GM18858 (cell line): ENCODE results near the gene CALML5.

Experiments
- ATAC-seq: cut with Tn5 transposase; IDR thresholded peaks from one replicate; pipeline ENCODE4 v1.9.1; 2021; ENCODE audit not compliant: unreplicated experiment

Gene CALML5

GRCh38 chr10:5467207-5467535 is 32.2 kb downstream of the CALML5 start:
- ATAC-seq, result no peak

GRCh38 chr10:5466451-5467206 is 32.7 kb downstream of the CALML5 start:
- ATAC-seq, result no peak

GRCh38 chr10:5465976-5466450 is 33.4 kb downstream of the CALML5 start:
- ATAC-seq, result no peak

- ATAC-seq, result no peak
These were observed 34.8 kb downstream of the CALML5 start for GRCh38 chr10:5464546-5464945.

GRCh38 chr10:5462841-5463293 is 36.5 kb downstream of the CALML5 start:
- ATAC-seq, result no peak

DNA sequence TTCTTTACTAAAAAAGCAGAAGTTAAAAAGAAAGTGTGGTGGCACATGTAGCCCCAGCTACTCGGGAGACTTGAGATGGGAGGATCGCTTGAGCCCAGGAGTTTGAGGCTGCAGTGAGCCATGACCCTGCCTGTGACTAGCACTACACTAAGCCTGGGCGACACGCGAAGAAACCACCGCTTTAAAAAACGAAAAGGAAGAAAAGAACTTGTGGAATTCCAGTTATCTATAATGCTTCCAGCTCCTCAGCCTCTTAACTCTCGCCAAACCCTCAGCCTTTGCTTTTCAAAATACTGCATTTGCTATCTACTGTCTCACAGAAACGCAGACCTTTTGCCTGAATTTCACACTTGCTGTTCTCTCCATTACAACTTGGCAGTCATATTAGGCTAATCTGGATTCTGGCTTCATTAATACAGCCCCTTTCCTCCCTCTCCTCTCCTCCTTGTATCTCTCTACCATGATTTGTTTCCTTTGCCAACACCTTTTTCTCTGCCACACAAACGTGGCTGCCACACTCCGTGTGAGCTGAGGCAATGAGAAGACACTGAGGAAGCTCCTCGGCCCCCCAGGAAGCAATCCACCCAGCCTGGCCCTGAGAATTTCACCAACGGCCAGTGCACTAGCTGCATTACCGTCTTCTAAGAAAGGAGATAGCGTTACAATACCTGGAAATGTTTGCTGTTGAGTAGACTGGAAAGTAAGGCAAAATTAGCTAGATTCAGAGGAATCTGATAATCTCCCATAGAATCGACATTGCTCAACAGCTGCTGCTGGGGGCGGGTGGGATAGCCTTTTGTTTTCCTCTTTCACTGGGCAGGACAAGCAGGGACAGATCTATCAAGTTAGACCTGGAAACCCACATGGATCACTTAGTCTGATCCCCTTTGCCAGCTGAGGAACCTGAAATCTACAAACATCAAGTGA is 37.2 kb downstream of the CALML5 start:
- ATAC-seq, result no peak

- ATAC-seq, result no peak
These were observed 38.2 kb downstream of the CALML5 start for GRCh38 chr10:5461203-5461588.

DNA sequence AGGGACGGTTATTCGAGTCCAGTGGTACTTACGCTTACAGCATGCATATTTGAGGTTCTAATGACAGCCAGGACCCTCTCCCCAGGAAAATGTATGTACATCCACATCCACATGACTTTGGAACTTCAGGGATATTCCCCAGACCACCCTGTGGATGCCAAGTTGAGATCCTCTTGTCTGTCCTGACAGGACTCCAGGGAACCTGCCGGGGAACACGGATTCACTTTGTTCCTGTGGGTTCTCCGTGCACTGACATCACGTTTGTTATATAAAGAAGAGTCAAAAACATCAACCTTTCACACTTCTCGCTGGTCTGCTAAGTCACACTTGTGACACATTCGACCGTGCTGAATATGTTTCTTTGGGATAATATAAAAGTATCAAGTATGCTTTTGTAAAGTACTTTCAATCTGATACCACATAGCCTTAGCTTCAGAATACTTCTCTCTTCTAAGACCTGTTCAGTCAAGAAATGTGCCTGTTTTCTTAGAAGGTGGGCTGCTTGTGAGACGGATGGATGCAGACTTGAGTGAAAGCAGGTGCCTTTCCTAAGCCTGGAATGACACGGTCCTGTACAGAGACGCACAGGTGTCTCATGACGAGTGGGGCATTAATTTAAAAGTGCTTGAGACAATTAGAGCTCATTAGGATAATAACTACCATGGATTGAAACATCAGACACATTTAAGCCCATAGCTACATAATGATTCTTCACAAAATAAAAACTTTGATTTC is 38.7 kb downstream of the CALML5 start:
- no peak for ATAC-seq

DNA sequence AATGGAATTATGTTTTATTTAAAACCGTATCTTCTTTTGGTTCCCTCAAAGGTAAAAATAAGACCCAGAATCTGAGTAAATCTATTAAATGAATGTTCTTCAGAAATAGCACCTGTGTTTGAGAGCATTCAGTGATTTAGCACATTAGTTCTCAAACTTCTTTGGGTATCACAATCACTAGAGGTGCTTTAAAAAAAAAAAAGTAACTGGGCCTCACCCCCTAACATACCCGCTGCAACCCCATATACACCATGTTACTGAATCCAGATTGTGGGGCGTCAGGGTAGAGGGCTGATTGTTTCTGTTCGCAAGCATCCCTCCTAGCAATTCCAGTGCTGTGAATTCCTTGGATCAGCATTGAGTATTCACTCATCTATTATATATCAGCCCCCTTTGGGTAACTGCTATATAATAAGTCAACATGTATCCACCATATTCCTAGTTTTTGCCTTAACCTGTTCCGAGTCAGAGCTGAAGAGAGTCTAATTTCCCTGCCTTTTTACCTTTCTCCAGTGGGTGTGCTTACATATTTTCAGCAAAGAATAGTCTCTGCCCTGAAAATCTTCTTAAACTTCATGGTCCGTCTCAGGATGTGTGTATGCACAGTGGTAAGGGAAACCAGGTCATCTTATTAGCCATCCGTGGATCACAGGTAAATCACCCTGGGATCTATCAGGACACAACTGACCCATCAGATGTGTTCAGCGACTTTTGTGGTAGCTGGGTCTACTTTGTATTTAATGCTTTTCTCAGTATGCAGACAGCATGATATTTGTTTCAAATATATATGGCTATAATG is 40.2 kb downstream of the CALML5 start:
- ATAC-seq, result no peak

- no peak for ATAC-seq
These were observed 40.9 kb downstream of the CALML5 start for GRCh38 chr10:5458425-5458824.

- no peak for ATAC-seq
These were observed 41.6 kb downstream of the CALML5 start for GRCh38 chr10:5457741-5458140.

GRCh38 chr10:5456563-5456962 is 42.8 kb downstream of the CALML5 start:
- ATAC-seq, result no peak

DNA sequence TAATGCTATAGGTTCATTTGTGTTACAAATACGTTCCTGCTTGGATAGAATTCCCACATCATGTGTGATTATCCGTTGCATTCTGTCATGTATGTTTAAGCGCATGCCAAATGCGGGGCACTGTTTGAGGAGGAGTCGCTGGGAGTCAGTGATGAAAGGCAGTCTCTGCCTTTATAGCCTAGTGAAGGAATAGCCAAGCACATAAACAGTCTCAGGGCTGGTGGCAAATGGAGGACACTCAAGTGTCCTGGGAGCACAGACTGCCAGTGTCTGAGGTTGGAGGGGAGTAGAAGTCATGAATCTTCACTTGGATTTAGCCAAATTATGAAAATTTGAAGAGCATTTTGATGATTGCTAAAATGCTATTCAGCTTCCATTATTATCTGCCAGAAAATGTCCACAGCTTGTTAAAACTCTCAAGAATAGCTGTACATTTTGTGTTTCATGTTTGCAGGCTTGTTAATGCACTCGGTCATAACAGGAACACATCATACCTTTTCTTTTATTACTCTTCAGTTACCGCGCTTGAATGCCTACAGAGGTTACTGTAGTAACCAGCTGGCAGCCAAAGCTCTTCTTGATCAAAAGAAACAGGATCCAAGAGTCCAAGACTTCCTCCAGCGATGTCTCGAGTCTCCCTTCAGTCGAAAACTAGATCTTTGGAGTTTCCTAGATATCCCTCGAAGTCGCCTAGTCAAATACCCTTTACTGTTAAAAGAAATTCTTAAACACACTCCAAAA is 45.5 kb downstream of the CALML5 start:
- no peak for ATAC-seq

DNA sequence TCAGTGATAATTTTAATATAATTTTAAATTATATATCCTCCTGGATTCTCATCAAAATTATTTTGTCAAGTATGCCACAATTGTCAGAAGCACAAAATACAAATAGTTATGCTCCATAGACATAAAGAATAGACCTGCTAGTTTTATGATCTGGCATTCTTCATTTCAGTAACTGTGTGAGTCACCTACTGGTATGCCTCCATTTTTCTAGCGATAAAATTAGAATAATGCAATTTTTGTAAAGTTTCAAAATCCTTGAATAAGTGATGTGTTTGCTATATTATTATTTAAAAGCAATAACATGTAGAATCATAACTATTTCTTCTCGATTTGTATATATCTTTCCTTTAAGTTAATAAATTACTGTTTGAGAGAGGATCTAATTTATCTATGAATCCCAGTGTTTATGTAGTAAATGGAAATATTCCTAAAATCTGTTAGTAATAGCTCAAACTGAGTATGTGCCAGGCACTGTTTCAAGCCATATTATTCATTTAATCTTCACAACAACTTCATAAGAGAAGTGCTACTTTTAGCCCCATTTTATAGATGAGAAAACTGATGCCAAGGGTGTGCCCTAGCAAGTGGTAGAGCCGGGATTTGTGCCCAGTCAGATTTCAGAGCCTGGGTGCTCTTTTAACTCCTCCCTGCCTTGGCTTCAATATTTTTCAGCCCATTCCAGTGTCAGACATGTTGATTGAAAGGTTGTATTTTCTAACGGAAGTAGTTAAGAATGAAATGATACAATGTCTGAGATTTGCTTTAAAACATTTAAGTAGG is 48.6 kb downstream of the CALML5 start:
- ATAC-seq, result no peak

GRCh38 chr10:5449823-5450222 is 49.5 kb downstream of the CALML5 start:
- no peak for ATAC-seq

DNA sequence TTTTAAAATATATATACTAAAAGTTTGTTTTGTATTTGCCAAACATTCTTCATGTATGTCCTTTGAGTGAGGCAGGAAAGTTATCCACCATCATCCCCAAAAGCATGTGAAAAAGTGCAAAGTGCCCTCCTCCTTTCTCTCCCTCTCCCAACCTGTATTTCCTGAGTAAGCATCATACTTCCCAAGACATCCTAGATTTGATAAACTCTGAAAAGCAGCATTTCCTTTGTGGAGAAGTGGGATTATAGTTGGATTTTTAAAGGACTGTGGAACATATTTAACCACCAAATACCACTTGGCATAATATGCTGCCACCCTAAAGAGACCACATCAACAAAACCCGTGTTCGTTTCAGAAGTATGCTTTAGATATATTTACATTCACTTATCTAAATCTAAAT is 50.1 kb downstream of the CALML5 start:
- no peak for ATAC-seq
